OCI-LY7 (cell line): ENCODE results near the gene GTPBP8. TPM values are rescaled to one million over a fixed set of nuclear protein-coding genes. Genes with fewer than 3 reads are reported as not detected.

ENCODE experiments used
- BruUV-seq: library from RNA; stranded (reverse); fragments of 400-500 nt; replicated peaks from 2 replicates; lab custom pipeline; 2021; lab: Mats Ljungman, UMichigan
- CTCF ChIA-PET: fragments of 300-600 bp; sonication (Branson Sonifier 250); formaldehyde crosslinking; loops from one replicate; lab custom pipeline; 2022; ENCODE audit warnings: antibody characterized with exemption; ENCODE audit not compliant: unreplicated experiment; lab: Charles Lee
- POLR2A ChIA-PET: fragments of 300-600 bp; sonication (Branson Sonifier 250); formaldehyde crosslinking; loops from one replicate; lab custom pipeline; 2022; ENCODE audit warnings: antibody characterized with exemption; lab: Charles Lee
- DNase-seq: peaks from one replicate; pipeline ENCODE4 v3.0.0-alpha.2; 2015; ENCODE audit warnings: low spot score
- H2AFZ ChIP-seq: fragments of 200-600 bp; sonication (generic), shearing (Covaris generic); 2 replicates; pipeline ENCODE4 v1.6.1; 2014; ENCODE audit warnings: mild to moderate bottlenecking, antibody characterized with exemption, low read length, moderate library complexity
- H3K27ac ChIP-seq: fragments of 200-600 bp; sonication (generic); 2 replicates; pipeline ENCODE4 v1.5.1; 2014; ENCODE audit warnings: mixed run types, low read depth, mild to moderate bottlenecking, moderate library complexity, low read length, inconsistent platforms; ENCODE audit not compliant: poor library complexity, severe bottlenecking
- H3K36me3 ChIP-seq: fragments of 200-600 bp; sonication (generic); 2 replicates; pipeline ENCODE4 v1.6.1; 2014; ENCODE audit warnings: mild to moderate bottlenecking, antibody characterized with exemption, low read length, moderate library complexity, mixed read lengths; ENCODE audit not compliant: insufficient read depth
- H3K4me1 ChIP-seq: fragments of 200-600 bp; sonication (generic); 2 replicates; pipeline ENCODE4 v1.5.1; 2014; ENCODE audit warnings: mild to moderate bottlenecking, low read length; ENCODE audit not compliant: insufficient read depth, poor library complexity, severe bottlenecking
- H3K4me2 ChIP-seq: fragments of 200-600 bp; sonication (generic); 2 replicates; pipeline ENCODE4 v1.6.1; 2014; ENCODE audit warnings: mild to moderate bottlenecking, low read length
- H3K4me3 ChIP-seq: fragments of 200-600 bp; sonication (generic); 2 replicates; pipeline ENCODE4 v1.5.1; 2014; ENCODE audit warnings: mild to moderate bottlenecking, low read depth, low read length; ENCODE audit not compliant: poor library complexity, severe bottlenecking
- H3K79me2 ChIP-seq: fragments of 200-600 bp; sonication (generic); 2 replicates; pipeline ENCODE4 v1.6.1; 2016; ENCODE audit warnings: low read depth, mild to moderate bottlenecking, low read length, moderate library complexity, mixed read lengths; ENCODE audit not compliant: insufficient read depth
- H3K9me2 ChIP-seq: fragments of 200-600 bp; sonication (generic); 2 replicates; pipeline ENCODE4 v1.6.1; 2016; ENCODE audit warnings: mild to moderate bottlenecking, low read length, mixed read lengths; ENCODE audit not compliant: insufficient read depth
- H3K9me3 ChIP-seq: fragments of 200-600 bp; sonication (generic); 2 replicates; pipeline ENCODE4 v1.6.1; 2014; ENCODE audit warnings: mild to moderate bottlenecking, mixed run types, low read length, mixed read lengths
- H4K20me1 ChIP-seq: fragments of 200-600 bp; sonication (generic); 2 replicates; pipeline ENCODE4 v1.6.1; 2014; ENCODE audit warnings: mild to moderate bottlenecking, antibody characterized with exemption, low read length, moderate library complexity, mixed read lengths; ENCODE audit not compliant: insufficient read depth
- EZH2phosphoT487 ChIP-seq: fragments of 200-600 bp; sonication (generic); IDR thresholded peaks from 2 replicates; pipeline ENCODE4 v1.6.1; 2018; ENCODE audit warnings: low read depth, borderline replicate concordance, mild to moderate bottlenecking, mixed run types, antibody characterized with exemption, low read length, moderate library complexity, mixed read lengths
- intact Hi-C: fragments of 100-400 bp; cut with micrococcal nuclease; formaldehyde crosslinking; loops from one replicate; pipeline ENCODE4 v1.10.0; 2022; ENCODE audit not compliant: unreplicated experiment
- total RNA-seq, 2 experiments: library from RNA; depleted of rRNA in 1 of 2; stranded (reverse); fragments of >200 nt in 1 of 2; shearing (Covaris generic) in 1 of 2; gene quantifications; 2 replicates each; pipeline ENCODE4 v1.2.3, GENCODE V29; 2014 to 2022
- TF ChIP-seq, protein P1 (sequence below): fragments of 200-600 bp; sonication (generic); conservative IDR thresholded peaks from 2 replicates; pipeline ENCODE4 v1.5.1; 2014; ENCODE audit warnings: mild to moderate bottlenecking, antibody characterized with exemption, low read length, moderate library complexity, mixed read lengths

GTPBP8 gene
- total RNA-seq, 2 experiments from 2014 or later: 21.9 to 23.8 TPM

DNA sequence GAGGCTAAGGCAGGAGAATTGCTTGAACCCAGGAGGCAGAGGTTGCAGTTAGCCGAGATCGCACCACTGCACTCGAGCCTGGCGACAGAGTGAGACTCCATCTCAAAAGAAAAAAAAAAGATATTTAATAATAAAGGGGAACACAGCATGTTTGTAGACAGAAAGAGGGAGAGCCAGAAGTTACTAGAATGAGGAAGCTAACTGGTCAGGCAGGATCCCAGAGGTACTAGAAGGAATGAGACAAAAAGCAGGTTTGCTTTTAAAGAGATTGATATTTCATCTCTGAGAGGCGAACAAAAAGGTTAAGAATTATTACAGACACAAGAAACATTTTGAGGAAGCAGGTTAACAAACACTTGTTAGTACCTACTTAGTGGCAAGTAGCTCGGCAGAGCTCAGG lies 25.1 kb upstream of the GTPBP8 start:
- Histone ChIP-seq H3K4me3 (no peak overlapping the region), H2AFZ (no peak overlapping the region), H3K79me2 (no peaks in the 10 kb centered on the region), H3K36me3 (no peaks in the 10 kb centered on the region), H3K4me1 (no peaks in the 10 kb centered on the region), H3K9me3 (0 out of 2 replicates have a peak, but pooled peaks cover 6% of the 10 kb centered on the region), H3K4me2 (no peak overlapping the region), H4K20me1 (no peaks in the 10 kb centered on the region), H3K27ac (no peak overlapping the region), H3K9me2 (no peaks in the 10 kb centered on the region; the same call in 1 of the 2 replicates)
- TF ChIP-seq, protein P1, sequence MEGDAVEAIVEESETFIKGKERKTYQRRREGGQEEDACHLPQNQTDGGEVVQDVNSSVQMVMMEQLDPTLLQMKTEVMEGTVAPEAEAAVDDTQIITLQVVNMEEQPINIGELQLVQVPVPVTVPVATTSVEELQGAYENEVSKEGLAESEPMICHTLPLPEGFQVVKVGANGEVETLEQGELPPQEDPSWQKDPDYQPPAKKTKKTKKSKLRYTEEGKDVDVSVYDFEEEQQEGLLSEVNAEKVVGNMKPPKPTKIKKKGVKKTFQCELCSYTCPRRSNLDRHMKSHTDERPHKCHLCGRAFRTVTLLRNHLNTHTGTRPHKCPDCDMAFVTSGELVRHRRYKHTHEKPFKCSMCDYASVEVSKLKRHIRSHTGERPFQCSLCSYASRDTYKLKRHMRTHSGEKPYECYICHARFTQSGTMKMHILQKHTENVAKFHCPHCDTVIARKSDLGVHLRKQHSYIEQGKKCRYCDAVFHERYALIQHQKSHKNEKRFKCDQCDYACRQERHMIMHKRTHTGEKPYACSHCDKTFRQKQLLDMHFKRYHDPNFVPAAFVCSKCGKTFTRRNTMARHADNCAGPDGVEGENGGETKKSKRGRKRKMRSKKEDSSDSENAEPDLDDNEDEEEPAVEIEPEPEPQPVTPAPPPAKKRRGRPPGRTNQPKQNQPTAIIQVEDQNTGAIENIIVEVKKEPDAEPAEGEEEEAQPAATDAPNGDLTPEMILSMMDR: no peak
- TF ChIP-seq EZH2phosphoT487: no peak
- CTCF ChIA-PET: no interaction called here
- POLR2A ChIA-PET: interaction anchor here (1.0 to 1.2 kb wide), 3 partner anchors 11 to 55 kb away, joined by 3 read pairs; no protein-coding TSS in a partner anchor
- intact Hi-C loops: no loop called here
- BruUV-seq: no TSS peak
- no peak for DNase-seq

DNA sequence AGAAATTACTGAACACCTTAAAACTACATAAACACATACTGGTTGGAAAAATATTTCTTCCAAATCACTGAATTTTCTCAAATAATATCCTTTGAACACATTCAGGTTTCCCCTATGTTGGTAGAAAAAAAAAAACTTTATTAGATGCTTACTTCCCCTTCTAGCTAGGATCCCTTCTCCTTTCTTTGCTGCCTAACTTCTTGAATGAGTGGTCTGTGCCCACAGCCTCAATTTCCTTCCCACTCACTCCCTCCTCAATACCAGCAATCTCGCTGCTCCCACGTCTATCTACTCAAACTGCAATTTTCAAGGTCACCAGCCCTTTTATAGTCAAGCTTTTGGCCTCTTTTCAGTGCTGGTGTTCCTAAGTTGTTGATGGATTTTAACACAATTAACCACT lies 24.2 kb upstream of the GTPBP8 start:
- no TSS peak for BruUV-seq
- Histone ChIP-seq H3K9me2 (no peaks in the 10 kb centered on the region; the same call in 1 of the 2 replicates), H4K20me1 (no peaks in the 10 kb centered on the region), H3K4me1 (no peaks in the 10 kb centered on the region), H3K27ac (no peak overlapping the region), H3K36me3 (no peaks in the 10 kb centered on the region), H3K9me3 (0 out of 2 replicates have a peak, but pooled peaks cover 6% of the 10 kb centered on the region), H3K79me2 (no peaks in the 10 kb centered on the region), H3K4me3 (no peak overlapping the region), H3K4me2 (no peak overlapping the region), H2AFZ (no peak overlapping the region)
- intact Hi-C loops: no loop called here
- ChIA-PET POLR2A (interaction anchor here (0.6 to 1.2 kb wide), 5 partner anchors 10 to 944 kb away, joined by 3 to 4 read pairs (median 3); no protein-coding TSS in a partner anchor), CTCF (no interaction called here)
- TF ChIP-seq EZH2phosphoT487: no peak
- TF ChIP-seq, protein P1: no peak
- DNase-seq: no peak

DNA sequence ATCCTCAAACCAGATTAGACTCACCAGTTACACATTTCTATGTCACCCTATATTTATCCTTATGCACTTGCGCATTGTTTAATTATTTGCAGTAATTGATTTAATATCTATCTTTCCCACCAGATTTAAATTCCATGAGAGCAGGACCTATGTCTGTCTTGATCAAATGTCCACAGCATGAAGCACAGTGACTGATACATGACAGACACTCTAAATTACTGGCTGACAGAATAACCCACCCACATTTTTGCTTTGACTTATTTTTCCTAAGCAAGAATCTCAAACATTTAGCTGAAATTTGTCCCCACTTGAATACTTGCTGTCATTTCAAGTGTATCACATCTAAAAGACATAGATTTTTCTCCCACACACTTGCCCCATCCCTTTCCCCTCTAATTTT lies 23.4 kb upstream of the GTPBP8 start:
- no peak for TF ChIP-seq EZH2phosphoT487
- TF ChIP-seq, protein P1: no peak
- Histone ChIP-seq H3K9me3 (0 out of 2 replicates have a peak, but pooled peaks cover 2% of the 10 kb centered on the region), H3K4me3 (no peak overlapping the region), H3K4me1 (no peaks in the 10 kb centered on the region), H3K9me2 (no peaks in the 10 kb centered on the region; the same call in 1 of the 2 replicates), H2AFZ (no peak overlapping the region), H3K4me2 (no peak overlapping the region), H3K79me2 (no peaks in the 10 kb centered on the region), H3K36me3 (no peaks in the 10 kb centered on the region), H3K27ac (no peak overlapping the region), H4K20me1 (no peaks in the 10 kb centered on the region)
- ChIA-PET CTCF (no interaction called here), POLR2A (no interaction called here)
- intact Hi-C loops: no loop called here
- BruUV-seq: no TSS peak
- DNase-seq: no peak
